T-helper 2 cell (primary cell): ENCODE data around the gene COL9A3.
A peak's percentile ranks its signal among the peaks of the same experiment; 100 is the strongest.

Experiments used
- DNase-seq, 5 experiments: peaks; one replicate each; pipeline versions ENCODE4 v3.0.0 to v3.0.0-alpha.2; 2012 to 2022
- total RNA-seq, 2 donors: gene quantifications; one replicate each; lab custom pipeline; 2026; lab: John Stamatoyannopoulos, UW

The COL9A3 gene
- total RNA-seq, result 0 to 0.74 reads per million in 2 donors

DNA sequence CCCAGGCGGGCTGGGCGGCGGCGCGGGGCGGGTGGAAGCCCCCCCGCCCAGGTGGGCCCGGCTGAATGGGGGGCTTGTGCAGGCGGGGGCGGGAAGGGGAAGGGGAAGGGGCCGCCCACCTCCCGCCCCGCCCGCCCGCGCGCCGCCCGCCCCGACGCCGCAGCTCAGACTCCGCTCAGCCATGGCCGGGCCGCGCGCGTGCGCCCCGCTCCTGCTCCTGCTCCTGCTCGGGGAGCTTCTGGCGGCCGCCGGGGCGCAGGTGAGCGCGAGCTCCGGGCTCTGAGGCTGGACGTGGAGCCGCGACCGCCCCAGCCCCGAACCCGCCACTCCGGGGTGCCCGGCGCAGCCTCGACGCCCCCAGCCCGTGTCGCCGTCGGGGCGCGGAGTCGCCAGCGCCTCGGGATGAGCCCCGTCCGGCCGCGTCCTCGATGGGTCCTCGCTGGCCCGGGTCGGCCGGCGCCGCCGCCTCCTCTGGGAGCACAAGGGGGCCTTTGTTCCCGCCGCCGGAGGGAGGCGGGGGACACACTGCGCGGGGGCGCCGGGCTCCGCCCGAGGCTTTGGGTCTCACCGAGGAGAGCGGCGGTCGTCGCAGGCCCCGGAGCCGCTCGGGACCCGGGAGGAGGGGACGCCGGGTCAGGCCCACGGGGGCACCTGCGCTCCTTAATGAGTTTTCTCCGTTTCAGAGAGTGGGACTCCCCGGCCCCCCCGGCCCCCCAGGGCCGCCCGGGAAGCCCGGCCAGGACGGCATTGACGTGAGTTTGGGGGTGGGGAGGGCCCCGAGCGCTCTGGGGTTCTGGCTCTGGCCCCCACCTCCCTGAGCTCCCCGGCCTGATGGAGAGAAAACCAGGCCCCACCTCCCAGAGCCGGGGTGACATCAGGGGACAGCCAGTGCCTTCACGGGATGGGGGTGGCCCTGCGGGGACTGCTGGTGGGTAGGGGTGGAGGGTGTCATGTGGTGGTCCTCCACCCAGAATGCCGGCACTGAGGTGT is at the start of gene COL9A3:
Gene COL9A3, plus strand, starts transcription at position 167 of the 990 bp plus-strand sequence. Its CDS starts 15 bp downstream, at position 182.
- DNase-seq, result no peak

DNA sequence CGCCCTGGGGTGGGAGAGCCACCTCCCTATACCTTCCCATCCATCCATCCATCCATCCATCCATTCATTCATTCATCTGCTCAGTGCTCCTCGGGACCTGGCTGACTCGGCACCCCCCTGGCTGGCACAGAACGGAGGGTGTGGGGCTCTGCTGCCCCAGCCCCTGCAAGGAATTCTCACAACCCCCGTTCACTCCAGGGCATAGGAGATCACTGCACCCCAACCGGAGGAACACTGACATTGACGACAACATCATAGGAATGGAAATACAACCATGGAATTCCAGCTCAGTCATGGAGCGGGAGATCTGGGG is 48.7 kb upstream of the COL9A3 start:
- no peak for DNase-seq

DNA sequence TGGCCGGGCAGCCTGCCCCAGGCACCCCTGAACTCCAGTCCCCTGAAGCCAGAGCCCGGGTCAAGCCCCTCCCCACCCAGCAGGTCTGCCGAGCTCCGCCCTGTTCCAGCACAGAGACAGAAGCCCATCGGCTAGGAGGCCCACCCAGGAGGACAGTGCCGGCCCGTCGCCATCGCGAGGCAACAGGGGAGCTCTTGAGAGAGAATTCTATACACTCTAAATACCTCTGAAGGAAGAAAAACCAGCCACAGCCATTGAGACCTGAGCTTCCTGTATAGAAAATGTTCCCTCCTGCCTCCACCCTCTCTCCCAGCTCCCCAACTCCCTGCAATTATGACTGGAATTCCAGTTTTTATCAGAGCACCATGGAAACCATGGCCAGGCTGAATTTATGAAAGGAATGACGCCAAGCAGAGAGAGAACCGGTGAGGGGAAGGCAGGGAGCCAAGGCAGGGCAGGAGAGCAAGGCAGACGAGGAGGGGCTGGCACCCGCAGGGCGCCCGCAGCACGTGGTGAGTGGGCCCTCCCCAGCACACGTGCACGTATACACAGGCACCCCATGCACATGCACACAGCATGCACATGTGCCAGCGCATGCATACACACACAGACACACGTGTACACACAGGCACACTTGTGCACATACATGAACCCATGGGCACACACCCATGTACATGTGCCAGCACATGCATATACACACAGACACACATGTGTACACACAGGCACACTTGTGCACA is 48.1 kb upstream of the COL9A3 start:
- no peak for DNase-seq

DNA sequence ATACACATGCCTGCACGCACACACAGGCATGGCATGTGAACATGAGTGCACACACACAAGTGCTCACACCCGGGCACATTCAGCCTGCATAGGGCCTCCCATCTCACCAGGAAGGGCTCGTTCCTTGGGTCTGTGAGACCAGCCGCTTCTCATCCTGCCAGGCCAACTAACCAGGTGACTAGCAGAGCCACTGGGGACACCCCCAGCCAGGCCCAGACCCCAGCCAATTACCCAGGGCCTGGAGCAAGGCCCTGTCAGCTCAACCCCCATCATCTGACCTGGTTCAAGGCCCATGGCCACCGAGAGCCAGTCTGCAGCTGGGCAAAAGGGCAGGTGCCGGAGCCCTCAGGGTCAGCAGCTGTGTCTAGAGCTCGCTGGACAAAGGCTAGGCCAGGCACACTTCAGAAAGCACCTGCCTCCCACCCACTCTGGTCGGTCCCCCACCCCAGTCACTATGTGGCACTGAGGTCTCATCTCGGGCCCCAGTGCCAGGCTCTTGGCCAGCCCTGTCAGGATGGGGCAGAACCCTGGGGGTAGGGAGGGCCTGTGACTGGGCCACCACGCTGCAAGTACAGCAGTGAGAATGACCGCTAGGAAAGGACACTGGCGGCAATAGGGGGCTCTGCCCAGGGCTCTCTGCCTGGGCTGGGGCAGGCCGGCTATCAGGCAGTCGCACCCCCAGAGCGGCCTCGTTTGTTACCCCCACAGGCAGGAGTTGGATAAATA is 47.3 kb upstream of the COL9A3 start:
- no peak for DNase-seq

DNA sequence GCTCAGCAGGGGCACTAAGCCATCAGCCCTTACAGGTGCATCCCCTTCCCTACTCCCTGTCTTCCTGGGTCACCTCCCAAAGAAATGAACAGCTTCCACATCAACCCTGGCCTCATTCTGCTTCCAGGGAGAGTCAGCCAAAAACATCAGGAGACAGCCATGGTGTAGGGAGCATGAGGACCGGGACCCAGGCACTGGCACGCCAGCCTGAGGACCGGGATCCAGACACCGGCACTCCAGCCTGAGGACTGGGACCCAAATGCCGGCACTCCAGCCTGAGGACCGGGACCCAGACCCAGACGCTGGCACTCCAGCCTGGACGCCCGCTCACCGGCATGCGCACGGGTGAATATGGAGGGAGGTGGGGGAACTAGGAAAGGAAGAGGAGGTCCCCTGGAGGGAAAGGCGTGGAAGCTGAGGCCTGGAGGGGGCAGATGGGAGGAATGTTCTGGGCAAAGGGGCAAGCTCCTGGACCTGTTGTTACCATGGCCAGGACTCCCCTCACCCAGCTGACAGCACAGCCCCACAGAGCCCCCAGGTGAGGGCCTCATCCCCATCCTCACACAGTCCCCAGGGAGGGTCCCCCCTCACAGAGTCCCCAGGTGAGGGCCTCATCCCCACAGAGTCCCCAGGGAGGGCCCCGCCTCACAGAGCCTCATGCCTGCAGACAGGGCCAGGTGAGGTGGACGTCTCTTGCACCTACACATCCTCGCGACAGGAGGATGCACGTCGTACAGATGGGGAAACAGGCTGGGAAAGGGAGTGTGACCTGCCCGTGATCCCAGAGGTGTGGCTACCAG is 46.5 kb upstream of the COL9A3 start:
- no peak for DNase-seq

DNA sequence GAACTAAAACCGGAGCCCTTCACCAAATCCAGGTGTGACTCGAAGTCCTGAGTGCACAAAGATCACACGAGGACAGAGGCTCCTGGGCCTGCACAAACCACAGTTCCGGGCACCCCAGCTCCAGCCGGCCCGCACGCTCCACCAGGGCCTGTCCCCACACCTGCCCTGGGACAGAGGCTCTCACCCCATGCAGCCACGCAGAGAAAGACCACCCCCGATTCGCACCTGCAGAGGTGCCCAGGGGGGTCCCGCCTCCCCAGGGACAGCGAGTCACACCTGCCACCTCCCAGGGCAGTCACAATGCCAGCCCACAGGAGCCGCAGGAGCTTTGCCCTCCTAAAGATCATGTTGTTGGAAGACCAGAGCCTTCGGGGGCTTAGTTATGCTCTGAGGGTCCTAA is 45.9 kb upstream of the COL9A3 start:
- no peak for DNase-seq

DNA sequence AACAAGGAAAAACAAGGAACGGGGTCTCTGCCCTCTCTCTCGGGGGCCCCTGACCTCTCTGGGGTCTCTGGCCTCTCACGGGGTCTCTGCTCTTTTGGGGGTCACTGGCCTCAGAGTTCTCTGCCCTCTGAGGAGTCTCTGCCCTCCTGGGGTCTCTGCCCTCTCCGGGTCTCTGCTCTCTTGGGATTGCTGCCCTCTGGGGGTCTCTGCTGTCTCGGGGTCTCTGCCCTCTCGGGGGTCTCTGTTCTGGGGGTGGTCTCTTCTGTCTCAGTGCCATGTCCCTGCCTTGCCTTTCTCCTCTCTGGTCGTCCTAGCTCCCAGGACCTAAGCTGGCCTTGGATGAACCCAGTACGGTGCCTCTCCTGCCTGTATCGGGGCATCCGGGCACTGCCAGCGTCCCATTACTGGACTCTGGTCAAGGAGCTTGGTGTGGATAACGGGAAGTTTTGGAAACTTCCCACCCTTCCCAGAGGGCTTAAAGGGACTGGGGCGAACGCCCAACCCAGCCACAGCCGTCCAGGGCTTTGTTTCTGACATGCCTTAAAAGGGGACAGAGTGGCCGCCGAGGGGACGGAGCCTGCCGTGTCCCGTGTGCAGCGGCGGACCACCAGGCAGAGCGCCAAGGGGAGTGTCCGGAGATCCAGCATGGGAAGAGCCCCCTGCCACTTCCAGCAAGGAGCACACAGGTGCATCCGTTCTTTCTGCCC is 45.3 kb upstream of the COL9A3 start:
- DNase-seq, result no peak

DNA sequence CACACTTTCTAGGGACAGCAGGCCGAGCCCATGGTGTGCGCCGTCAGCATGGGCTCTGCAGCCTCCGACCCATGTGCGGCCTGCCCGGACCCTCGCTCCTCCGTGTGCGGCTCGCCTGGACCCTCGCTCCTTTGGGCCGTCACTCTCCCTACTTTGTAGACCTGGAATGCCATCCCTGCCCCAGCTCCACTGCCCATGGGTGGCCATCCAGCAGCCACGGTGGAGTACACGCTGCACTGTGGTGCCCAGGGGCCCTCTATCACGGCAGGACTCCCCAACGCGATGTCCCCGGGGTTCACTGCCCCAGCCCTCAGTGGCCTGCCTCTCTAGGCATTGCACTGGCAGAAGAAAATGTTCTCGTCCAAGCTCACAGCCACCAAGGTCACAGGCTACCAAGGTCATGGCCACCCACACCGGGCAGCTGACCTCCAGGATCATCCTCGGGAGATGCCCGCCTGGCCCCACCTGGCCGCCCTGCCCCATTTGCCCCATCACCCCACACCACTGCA is 44.7 kb upstream of the COL9A3 start:
- DNase-seq, result no peak

DNA sequence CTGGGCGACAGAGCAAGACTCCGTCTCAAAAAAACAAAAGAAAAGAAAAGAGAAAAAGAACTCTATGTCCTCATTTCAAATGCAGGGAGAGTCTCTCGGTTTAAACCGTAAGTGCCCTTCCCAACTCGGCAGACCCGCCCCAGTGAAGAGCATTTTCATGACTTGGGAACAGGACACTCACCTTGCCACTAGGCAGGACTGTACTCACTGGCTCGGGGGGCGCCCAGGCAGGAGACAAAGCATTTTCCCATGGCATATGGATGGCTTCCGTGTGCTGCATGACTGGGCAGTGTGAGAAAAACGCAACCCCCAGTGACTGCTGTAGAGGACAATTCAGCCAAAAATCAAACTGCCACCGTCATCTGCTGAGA is 44.2 kb upstream of the COL9A3 start:
- DNase-seq, result no peak

DNA sequence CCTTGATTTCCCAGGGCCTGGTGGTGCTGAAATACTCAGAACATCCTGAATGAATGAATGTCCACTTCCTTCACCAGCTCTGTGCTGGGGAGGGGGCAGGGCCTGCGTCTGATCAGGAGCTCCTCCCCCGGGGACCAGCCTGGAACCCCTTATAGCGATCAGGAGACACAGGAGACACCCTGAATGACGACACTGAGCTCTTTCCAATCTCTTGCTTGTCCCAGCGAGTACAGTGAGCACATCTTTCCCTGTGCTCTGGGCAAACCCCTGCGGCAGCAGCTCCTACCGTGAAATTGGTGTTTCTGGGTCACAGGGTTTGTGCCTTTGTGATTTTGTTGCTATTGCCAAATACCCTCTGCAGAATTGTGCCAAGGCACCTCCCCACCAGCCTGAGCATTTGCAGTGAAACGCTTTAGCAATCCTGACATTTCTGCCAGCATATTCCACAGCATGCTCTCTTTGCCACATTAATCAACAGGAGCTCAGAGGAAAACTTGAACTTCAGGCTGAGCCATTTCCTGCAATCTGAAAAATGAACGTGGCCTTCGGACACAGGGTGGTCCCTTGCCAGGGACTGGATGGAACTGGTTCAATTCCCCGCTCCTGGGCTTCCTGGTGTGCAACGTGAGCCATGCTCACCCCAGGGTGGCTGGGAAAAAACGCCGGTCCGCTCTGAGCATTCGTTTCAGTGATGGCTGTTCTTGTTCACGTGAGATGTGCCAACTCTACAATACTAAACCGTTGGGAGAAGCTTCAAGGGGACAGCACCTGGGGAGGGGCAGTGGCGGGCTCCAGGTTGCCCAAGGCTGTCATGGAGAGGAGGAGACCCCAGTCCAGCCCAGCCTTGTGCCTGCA is 43.6 kb upstream of the COL9A3 start:
- no peak for DNase-seq

DNA sequence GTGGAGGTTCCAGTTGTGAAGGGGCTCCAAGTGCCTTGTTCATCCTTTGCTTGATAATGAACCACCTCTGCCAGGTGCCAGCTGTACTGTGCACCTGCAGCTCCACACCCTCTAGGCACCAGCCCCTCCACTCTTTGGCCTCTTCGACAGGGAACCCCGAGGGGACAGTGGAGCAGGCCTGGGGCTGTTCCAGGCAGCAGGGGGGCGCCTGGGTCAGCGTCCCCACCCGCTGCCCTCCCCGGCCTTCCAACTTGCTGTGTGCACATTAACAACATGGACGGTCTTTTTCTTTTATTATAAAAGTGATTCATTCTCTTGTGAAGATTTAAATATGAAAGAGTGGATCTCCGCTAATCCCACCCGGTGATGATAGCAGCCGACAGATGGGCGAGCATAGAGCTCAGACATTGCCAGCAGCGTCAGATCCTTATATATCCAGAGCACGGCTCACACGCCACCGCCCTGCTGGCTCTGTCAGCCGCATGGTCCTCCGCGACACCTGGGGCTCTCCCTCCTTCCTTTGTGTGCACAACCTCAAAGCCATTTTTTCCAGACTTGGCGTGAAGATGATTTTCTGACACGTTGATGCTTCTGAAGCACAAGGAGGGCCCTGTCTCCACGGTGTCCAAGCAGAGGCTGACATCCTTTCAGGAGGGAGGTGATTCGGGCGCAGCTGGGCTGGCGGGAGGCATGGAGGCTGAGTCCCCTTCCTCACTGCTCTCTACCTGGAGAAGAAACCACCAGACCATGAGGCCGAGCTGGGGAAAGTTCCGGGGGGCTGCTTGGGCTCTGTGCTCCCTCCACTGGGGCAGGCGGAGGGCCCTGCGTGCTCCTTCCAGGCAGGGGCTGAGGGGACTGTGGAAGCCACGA is 42.8 kb upstream of the COL9A3 start:
- no peak for DNase-seq

DNA sequence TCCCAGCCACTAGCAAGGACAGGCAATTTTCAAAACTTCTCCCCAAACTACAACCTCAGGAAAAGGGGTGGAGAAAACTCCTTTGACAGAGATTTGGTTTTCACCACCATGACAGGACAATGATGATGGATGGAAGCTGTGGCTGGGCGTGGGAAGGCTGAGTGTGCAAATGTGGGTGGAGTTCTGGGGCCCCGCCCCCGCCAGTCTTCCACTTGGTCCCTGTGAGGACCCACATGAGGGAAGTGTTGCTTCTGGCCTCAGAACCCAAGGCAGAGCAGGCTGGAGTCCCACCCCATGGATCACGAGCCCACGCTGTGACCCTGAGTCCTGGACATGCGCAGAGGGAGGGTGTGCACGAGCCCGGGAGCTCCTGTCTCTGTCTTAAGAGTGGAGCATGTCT is 42.1 kb upstream of the COL9A3 start:
- DNase-seq, result no peak

DNA sequence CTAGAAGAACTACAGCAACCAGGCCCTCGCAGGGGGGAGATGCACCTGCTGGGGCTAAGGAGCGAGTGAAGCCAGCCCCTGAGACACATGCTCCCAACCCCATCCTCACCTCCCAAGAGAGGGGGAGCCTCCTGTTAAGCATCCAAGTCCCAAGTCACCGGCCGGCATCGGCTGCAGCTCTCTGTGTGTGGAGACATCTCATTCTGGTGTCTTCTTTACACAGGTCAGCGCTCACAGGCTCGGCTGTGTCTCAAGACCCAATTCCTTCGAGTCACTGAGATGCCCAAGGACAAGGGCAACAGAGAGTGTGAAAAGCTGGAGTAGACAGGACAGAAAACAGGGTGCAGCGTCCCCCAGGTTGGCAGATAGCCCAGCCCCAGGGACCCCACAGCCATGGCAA is 41.6 kb upstream of the COL9A3 start:
- DNase-seq, result no peak

DNA sequence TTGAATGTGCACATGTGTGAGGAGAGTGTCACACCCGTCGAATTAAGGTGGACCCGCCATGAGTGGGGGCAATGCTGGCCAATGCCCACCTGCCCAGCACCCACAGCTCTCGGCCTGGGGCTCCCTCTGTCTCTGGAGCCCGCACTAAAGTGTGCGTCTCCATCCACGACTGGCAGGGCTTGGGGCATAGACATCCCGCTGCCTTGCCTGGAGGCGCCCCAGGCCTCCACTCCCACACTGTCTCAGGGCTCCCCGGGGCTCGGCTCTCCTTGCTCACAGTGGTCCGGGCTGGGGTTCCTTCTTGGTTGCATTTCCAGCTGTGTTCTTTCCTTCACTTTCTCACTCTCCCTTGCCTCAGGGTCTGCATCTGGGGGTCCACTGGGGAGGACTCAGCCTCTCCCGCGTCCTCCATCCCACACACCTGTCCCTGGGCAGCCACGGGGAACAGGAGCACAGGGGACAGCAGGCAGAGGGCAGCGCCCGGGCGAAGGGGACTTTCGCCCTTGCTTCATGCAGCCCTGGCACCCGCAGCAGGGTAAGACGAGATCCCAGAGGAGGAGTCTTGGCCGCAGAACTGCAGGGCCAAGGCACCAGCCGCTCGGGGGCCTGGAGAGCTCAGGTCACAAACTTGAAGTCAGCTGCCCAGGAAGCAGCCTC is 40.7 kb upstream of the COL9A3 start:
- no peak for DNase-seq

DNA sequence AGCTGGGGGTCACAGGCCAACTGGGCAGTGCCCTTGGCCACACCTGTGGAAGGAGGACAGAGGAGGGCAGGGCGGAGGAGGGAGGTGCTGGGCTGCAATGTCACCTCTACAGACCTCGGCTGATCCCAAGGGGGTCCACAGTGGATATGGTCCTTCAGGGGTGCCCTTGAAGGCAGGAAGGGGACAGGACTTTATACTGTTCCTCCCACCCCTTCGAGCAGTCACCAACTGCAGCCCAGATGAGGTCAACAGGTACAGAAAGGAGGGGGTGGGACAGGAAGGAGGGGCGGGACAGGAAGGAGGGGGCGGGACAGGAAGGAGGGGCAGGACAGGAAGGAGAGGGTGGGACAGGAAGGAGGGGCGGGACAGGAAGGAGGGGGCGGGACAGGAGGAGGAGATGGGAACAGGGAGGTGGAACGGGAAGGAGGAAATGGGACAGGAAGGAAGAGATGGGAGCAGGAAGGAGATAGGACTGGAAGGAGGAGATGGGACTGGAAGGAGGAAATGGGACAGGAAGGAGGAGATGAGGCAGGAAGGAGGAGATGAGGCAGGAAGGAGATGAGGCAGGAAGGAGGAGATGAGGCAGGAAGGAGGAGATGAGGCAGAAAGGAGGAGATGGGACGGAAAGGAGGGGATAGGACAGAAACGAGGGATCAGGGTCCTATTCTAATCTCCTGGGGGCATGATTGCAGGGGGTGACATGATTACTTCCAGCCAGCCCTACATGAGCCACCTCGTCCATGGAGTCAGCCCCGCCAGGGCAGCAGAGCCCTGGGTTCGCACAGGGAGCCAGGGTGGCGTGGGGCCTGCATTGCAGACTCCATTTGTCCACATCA is 39.9 kb upstream of the COL9A3 start:
- peak in 3 of 5 experiments; percentile 16 to 90 (median 28) for DNase-seq

DNA sequence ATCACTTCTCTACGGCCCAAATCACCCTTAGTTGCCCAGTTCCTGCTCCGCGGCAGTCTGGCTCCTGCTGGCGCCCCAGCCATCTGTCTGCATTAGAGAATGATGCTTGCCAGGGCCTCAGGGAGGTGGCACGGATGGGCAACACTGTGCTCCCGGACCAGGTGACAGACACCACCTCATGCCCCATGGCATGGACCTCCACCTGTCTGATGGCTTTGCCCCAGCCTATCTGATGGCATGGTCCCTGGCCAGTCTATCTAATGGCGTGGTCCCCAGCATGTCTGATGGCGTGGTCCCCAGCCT is 39.4 kb upstream of the COL9A3 start:
- DNase-seq, result no peak

DNA sequence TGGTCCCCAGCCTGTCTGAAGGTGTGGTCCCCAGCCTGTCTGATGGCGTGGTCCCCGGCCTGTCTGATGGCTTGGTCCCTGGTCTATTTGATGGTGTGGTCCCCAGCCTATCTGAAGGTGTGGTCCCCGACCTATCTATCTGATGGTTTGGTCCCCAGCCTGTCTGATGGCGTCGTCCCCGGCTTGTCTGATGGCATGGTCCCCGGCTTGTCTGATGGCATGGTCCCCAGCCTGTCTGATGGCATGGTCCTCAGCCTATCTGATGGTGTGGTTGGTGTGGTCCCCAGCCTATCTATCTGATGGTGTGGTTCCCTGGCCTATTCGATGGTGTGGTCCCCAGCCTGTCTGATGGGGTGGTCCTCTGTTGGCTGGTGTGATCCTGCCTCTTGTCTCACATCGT is 38.8 kb upstream of the COL9A3 start:
- no peak for DNase-seq
